SK-N-SH (cell line): Measurements from ENCODE around the gene UHMK1. TPM values are rescaled to one million over a fixed set of nuclear protein-coding genes. Genes with fewer than 3 reads are reported as not detected.

Source experiments
- CTCF ChIA-PET: fragments of 300-600, 350-600 bp; formaldehyde crosslinking; extraction: SDS; loops from one replicate; lab custom pipeline; 2021; lab: Yijun Ruan, JAX
- POLR2A ChIA-PET: fragments of 350-600 bp; sonication (Branson Sonifier 250); formaldehyde crosslinking; extraction: SDS; loops from one replicate; lab custom pipeline; 2020; ENCODE audit warnings: antibody characterized with exemption, inconsistent platforms; lab: Yijun Ruan, JAX
- DNase-seq: peaks from one replicate; pipeline ENCODE4 v3.0.0; 2012
- H2AFZ ChIP-seq: fragments of 200-600 bp; sonication (generic); 2 replicates; pipeline ENCODE4 v1.8.1; 2016; ENCODE audit warnings: antibody characterized with exemption, mild to moderate bottlenecking, low read depth
- H3F3A ChIP-seq: fragments of 200-600 bp; sonication (generic); replicated peaks from 2 replicates; pipeline ENCODE3; 2016; ENCODE audit warnings: antibody characterized with exemption, mild to moderate bottlenecking; ENCODE audit not compliant: insufficient read depth
- H3K27ac ChIP-seq, 2 experiments: fragments of 200-500 bp in 1 of 2; fragments of 200-600 bp in 1 of 2; sonication (Bioruptor generic) in 1 of 2; sonication (generic), shearing (Covaris generic) in 1 of 2; 2 replicates each; pipeline versions ENCODE4 v1.5.1 to v1.6.1; 2014 to 2016; ENCODE audit warnings: low read depth in 2 of 2, inconsistent platforms in 1 of 2, low read length in 1 of 2, mild to moderate bottlenecking in 1 of 2, mixed read lengths in 1 of 2
- H3K27me3 ChIP-seq: fragments of 200-600 bp; sonication (generic), shearing (Covaris generic); 2 replicates; pipeline ENCODE4 v1.6.1; 2016; ENCODE audit warnings: mixed run types; ENCODE audit not compliant: insufficient read depth
- H3K36me3 ChIP-seq, 2 experiments: fragments of 200-500 bp in 1 of 2; fragments of 200-600 bp in 1 of 2; sonication (Bioruptor generic) in 1 of 2; sonication (generic) in 1 of 2; replicated peaks in 1 of 2; 2 replicates each; pipeline versions ENCODE3 to v1.5.1; 2014 to 2016; ENCODE audit warnings: low read length in 1 of 2, mild to moderate bottlenecking in 1 of 2; ENCODE audit not compliant: insufficient read depth in 2 of 2, control insufficient read depth in 1 of 2
- H3K4me1 ChIP-seq, 2 experiments: fragments of 200-500 bp in 1 of 2; fragments of 200-600 bp in 1 of 2; sonication (Bioruptor generic) in 1 of 2; sonication (generic), shearing (Covaris generic) in 1 of 2; 2 replicates each; pipeline versions ENCODE4 v1.5.1 to v1.6.1; 2014 to 2016; ENCODE audit warnings: low read depth in 1 of 2, low read length in 1 of 2, mixed run types in 1 of 2; ENCODE audit not compliant: insufficient read depth in 2 of 2, control insufficient read depth in 1 of 2
- H3K4me2 ChIP-seq: fragments of 200-600 bp; sonication (generic), shearing (Covaris generic); 2 replicates; pipeline ENCODE4 v1.6.1; 2017; ENCODE audit warnings: mixed run types
- H3K4me3 ChIP-seq, 2 experiments: fragments of 200-500 bp in 1 of 2; fragments of 200-600 bp in 1 of 2; sonication (Bioruptor generic) in 1 of 2; sonication (generic), shearing (Covaris generic) in 1 of 2; 2 replicates each; pipeline versions ENCODE4 v1.5.1 to v1.8.1; 2014 to 2016; ENCODE audit warnings: low read depth in 2 of 2, inconsistent platforms in 1 of 2, low read length in 1 of 2, mild to moderate bottlenecking in 1 of 2, mixed read lengths in 1 of 2, moderate library complexity in 1 of 2
- H3K79me2 ChIP-seq: fragments of 200-600 bp; sonication (generic); 2 replicates; pipeline ENCODE4 v1.8.1; 2017; ENCODE audit warnings: mild to moderate bottlenecking; ENCODE audit not compliant: insufficient read depth
- H3K9ac ChIP-seq: fragments of 200-600 bp; sonication (generic); 2 replicates; pipeline ENCODE4 v1.6.1; 2017; ENCODE audit warnings: mixed run types
- H3K9me2 ChIP-seq: fragments of 200-600 bp; sonication (generic); 2 replicates; pipeline ENCODE4 v1.6.1; 2017; ENCODE audit warnings: mixed run types
- H3K9me3 ChIP-seq: fragments of 200-600 bp; sonication (generic); 2 replicates; pipeline ENCODE4 v1.6.1; 2017; ENCODE audit warnings: mixed run types, mild to moderate bottlenecking, moderate library complexity
- H4K20me1 ChIP-seq: fragments of 200-600 bp; sonication (generic); 2 replicates; pipeline ENCODE4 v1.6.1; 2017; ENCODE audit warnings: mild to moderate bottlenecking, mixed run types; ENCODE audit not compliant: insufficient read depth
- CTCF ChIP-seq: fragments of 200-600 bp; sonication (generic); IDR thresholded peaks from 2 replicates; pipeline ENCODE4 v1.6.1; 2017; ENCODE audit warnings: antibody characterized with exemption, mild to moderate bottlenecking, moderate library complexity
- FOSL2 ChIP-seq: IDR thresholded peaks from 2 replicates; pipeline ENCODE4 v1.4.0; 2012; ENCODE audit warnings: low read depth, mild to moderate bottlenecking, moderate library complexity, borderline replicate concordance
- FOXM1 ChIP-seq: IDR thresholded peaks from 2 replicates; pipeline ENCODE4 v1.4.0; 2012; ENCODE audit warnings: low read depth, mild to moderate bottlenecking
- GABPA ChIP-seq: IDR thresholded peaks from 2 replicates; pipeline ENCODE4 v1.4.0; 2012; ENCODE audit warnings: low read depth, mild to moderate bottlenecking
- GATA2 ChIP-seq: sonication (generic); formaldehyde crosslinking; IDR thresholded peaks from 2 replicates; pipeline ENCODE4 v1.5.0; 2020; ENCODE audit warnings: mild to moderate bottlenecking, missing genetic modification reagents
- IRF3 ChIP-seq: fragments of 150-350 bp; IDR thresholded peaks from 2 replicates; pipeline ENCODE4 v1.6.1; 2016; ENCODE audit warnings: mild to moderate bottlenecking, low read depth, low read length
- JUND ChIP-seq: IDR thresholded peaks from 2 replicates; pipeline ENCODE4 v1.4.0; 2012
- MAX ChIP-seq: IDR thresholded peaks from 2 replicates; pipeline ENCODE4 v1.4.0; 2012; ENCODE audit warnings: low read depth
- MXI1 ChIP-seq: IDR thresholded peaks from 2 replicates; pipeline ENCODE4 v1.6.1; 2012; ENCODE audit warnings: mild to moderate bottlenecking, low read depth, low read length, improper control_type of control experiment
- NFIC ChIP-seq: IDR thresholded peaks from 2 replicates; pipeline ENCODE4 v1.4.0; 2012; ENCODE audit warnings: borderline replicate concordance
- NRF1 ChIP-seq: IDR thresholded peaks from 2 replicates; pipeline ENCODE4 v1.6.1; 2012; ENCODE audit warnings: low read depth, mild to moderate bottlenecking, low read length
- PBX3 ChIP-seq: IDR thresholded peaks from 2 replicates; pipeline ENCODE4; 2012
- POLR2AphosphoS5 ChIP-seq: IDR thresholded peaks from 2 replicates; pipeline ENCODE4 v1.6.1; 2012; ENCODE audit warnings: low read depth, low read length
- RAD21 ChIP-seq: IDR thresholded peaks from 2 replicates; pipeline ENCODE4 v1.6.1; 2012; ENCODE audit warnings: mild to moderate bottlenecking, low read length
- RCOR1 ChIP-seq: fragments of 150-350 bp; IDR thresholded peaks from 2 replicates; pipeline ENCODE4 v1.6.1; 2017; ENCODE audit warnings: antibody characterized with exemption, low read length
- REST ChIP-seq: IDR thresholded peaks from 2 replicates; pipeline ENCODE4 v1.6.1; 2012; ENCODE audit warnings: mild to moderate bottlenecking, low read depth, low read length, moderate library complexity
- RFX5 ChIP-seq: IDR thresholded peaks from 2 replicates; pipeline ENCODE4 v1.6.1; 2012; ENCODE audit warnings: mild to moderate bottlenecking, improper control_type of control experiment, low read length
- SIN3A ChIP-seq: IDR thresholded peaks from 2 replicates; pipeline ENCODE4 v1.6.1; 2012; ENCODE audit warnings: low read depth, mild to moderate bottlenecking, low read length, moderate library complexity, borderline replicate concordance
- SMC3 ChIP-seq: IDR thresholded peaks from 2 replicates; pipeline ENCODE4 v1.6.1; 2012; ENCODE audit warnings: low read depth, low read length, improper control_type of control experiment
- TAF1 ChIP-seq: IDR thresholded peaks from 2 replicates; pipeline ENCODE4 v1.6.1; 2012; ENCODE audit warnings: low read depth, mild to moderate bottlenecking, low read length, moderate library complexity, borderline replicate concordance
- TCF12 ChIP-seq: IDR thresholded peaks from 2 replicates; pipeline ENCODE4 v1.4.0; 2012
- TEAD4 ChIP-seq: IDR thresholded peaks from 2 replicates; pipeline ENCODE4 v1.4.0; 2012; ENCODE audit warnings: mild to moderate bottlenecking, borderline replicate concordance; ENCODE audit not compliant: insufficient read depth
- USF1 ChIP-seq: IDR thresholded peaks from 2 replicates; pipeline ENCODE4 v1.4.0; 2012; ENCODE audit warnings: low read depth, borderline replicate concordance
- USF2 ChIP-seq: fragments of 150-350 bp; IDR thresholded peaks from 2 replicates; pipeline ENCODE4 v1.6.1; 2017; ENCODE audit warnings: antibody characterized with exemption, low read length, low read depth, borderline replicate concordance
- WGBS: methylation state at CpG from one replicate; pipeline ENCODE4 v1.1.6; 2017; ENCODE audit warnings: low lambda C conversion rate; 5-methylcytosine and 5-hydroxymethylcytosine counted together
- polyA plus RNA-seq, 3 experiments: library from polyadenylated mRNA; depleted of rRNA; stranded (reverse); fragments of >200 nt; gene quantifications; 2 replicates each; pipeline ENCODE4 v1.2.3, GENCODE V29; 2012

Gene UHMK1
- polyA plus RNA-seq, 1 of the 3 experiments (the other 2 are of a cell fraction) = 7.4 TPM

GRCh38 chr1:162541619-162542141 lies 44.1 kb downstream of the UHMK1 start:
- Histone ChIP-seq H3K27me3 (no peaks in the 10 kb centered on the region), H3K4me2 (peak overlapping the region; percentile 38; the same call in 1 of the 2 replicates), H3K4me1 (peaks cover 0 to 15% of the 10 kb centered on the region in 2 experiments; a peak in 3 of 4 replicates), H3K9me3 (peaks cover 4% of the 10 kb centered on the region; the same call in 1 of the 2 replicates), H3K79me2 (no peaks in the 10 kb centered on the region), H4K20me1 (no peaks in the 10 kb centered on the region), H2AFZ (peak overlapping the region; percentile 8), H3K9me2 (no peaks in the 10 kb centered on the region), H3F3A (peaks cover 56% of the 10 kb centered on the region), H3K36me3 (peaks cover 0 to 5% of the 10 kb centered on the region in 2 experiments), H3K27ac (peak overlapping the region; percentile 75 to 91; a peak in 3 of 4 replicates), H3K9ac (peak overlapping the region; percentile 51), H3K4me3 (no peak overlapping the region)
- WGBS = 24% methylated on average over 5 of the region's 5 CpGs
- ChIA-PET CTCF (no interaction called here), POLR2A (no interaction called here)
- no peak for DNase-seq
- no peak for TF ChIP-seq RCOR1
- TF ChIP-seq JUND = peak; percentile 85
- TF ChIP-seq TAF1 = peak; percentile 31; the same call in 1 of the 2 replicates
- TF ChIP-seq USF2 = no peak
- no peak for TF ChIP-seq RFX5
- TF ChIP-seq TEAD4 = peak; percentile 62; the same call in 1 of the 2 replicates
- peak; percentile 47; the same call in 1 of the 2 replicates for TF ChIP-seq FOXM1
- peak; percentile 58; the same call in 1 of the 2 replicates for TF ChIP-seq SIN3A
- no peak for TF ChIP-seq USF1
- TF ChIP-seq REST = peak; percentile 39; the same call in 1 of the 2 replicates
- TF ChIP-seq RAD21 = no peak
- TF ChIP-seq IRF3 = no peak
- peak; percentile 85 for TF ChIP-seq TCF12
- no peak for TF ChIP-seq CTCF
- TF ChIP-seq GABPA = no peak
- peak; percentile 88 for TF ChIP-seq NFIC
- no peak for TF ChIP-seq SMC3
- no peak for TF ChIP-seq NRF1
- TF ChIP-seq PBX3 = peak; percentile 59
- TF ChIP-seq MXI1 = no peak
- TF ChIP-seq FOSL2 = peak; percentile 70; the same call in 1 of the 2 replicates
- TF ChIP-seq GATA2 (CRISPR knock-in tag) = no peak
- TF ChIP-seq MAX = peak; percentile 53; the same call in 1 of the 2 replicates
- TF ChIP-seq POLR2AphosphoS5 = peak; percentile 78; the same call in 1 of the 2 replicates
